Chondrocyte (in vitro differentiated cells): Measurements from ENCODE around the gene ABHD17A. TPM values are rescaled to one million over a fixed set of nuclear protein-coding genes. Genes with fewer than 3 reads are reported as not detected.

Experiments used
- DNase-seq: peaks from one replicate; pipeline ENCODE4 v3.0.0; 2021; ENCODE audit warnings: mixed read lengths, low spot score
- H3K27ac Mint-ChIP-seq: one replicate; pipeline ENCODE4 v1.8.0; 2021; ENCODE audit warnings: mild to moderate bottlenecking, moderate library complexity, mixed read lengths; ENCODE audit not compliant: unreplicated experiment
- H3K27me3 Mint-ChIP-seq: 2 replicates; pipeline ENCODE4 v1.8.0; 2021; ENCODE audit warnings: low read depth, mixed read lengths
- H3K36me3 Mint-ChIP-seq: 2 replicates; pipeline ENCODE4 v1.8.0; 2021; ENCODE audit warnings: low read depth, mixed read lengths
- H3K4me1 Mint-ChIP-seq: 2 replicates; pipeline ENCODE4 v1.8.0; 2021; ENCODE audit warnings: low read depth, mild to moderate bottlenecking, mixed read lengths
- H3K4me3 Mint-ChIP-seq: one replicate; pipeline ENCODE4 v1.8.0; 2021; ENCODE audit warnings: mild to moderate bottlenecking, moderate library complexity, mixed read lengths; ENCODE audit not compliant: unreplicated experiment
- H3K9me3 Mint-ChIP-seq: 2 replicates; pipeline ENCODE4 v1.8.0; 2021; ENCODE audit warnings: low read depth, mixed read lengths
- CTCF ChIP-seq: fragments of 200-600 bp; sonication (generic); IDR thresholded peaks from 2 replicates; pipeline ENCODE4 v1.5.0; 2021; ENCODE audit warnings: antibody characterized with exemption, mild to moderate bottlenecking, moderate library complexity
- total RNA-seq: library from RNA; stranded (reverse); gene quantifications from 3 replicates; pipeline ENCODE4 v1.2.1, GENCODE V29; 2021

The ABHD17A gene
- total RNA-seq, 1 donor from 2014 or later = 54.6 TPM

GRCh38 chr19:1911098-1911497 is 25.8 kb upstream of the ABHD17A start:
- Mint-ChIP-seq H3K27ac (no peak overlapping the region), H3K4me1 (peaks cover 18% of the 10 kb centered on the region), H3K36me3 (no peaks in the 10 kb centered on the region), H3K9me3 (no peaks in the 10 kb centered on the region), H3K4me3 (no peak overlapping the region), H3K27me3 (no peaks in the 10 kb centered on the region)
- no peak for TF ChIP-seq CTCF
- DNase-seq = no peak

GRCh38 chr19:1910177-1910576 is 24.9 kb upstream of the ABHD17A start:
- no peaks in the 10 kb centered on the region for H3K27me3 Mint-ChIP-seq

GRCh38 chr19:1909761-1910080 is 24.4 kb upstream of the ABHD17A start:
- peak overlapping the region; percentile 45 for H3K27ac Mint-ChIP-seq
- peaks cover 26% of the 10 kb centered on the region for H3K4me1 Mint-ChIP-seq
- no peak overlapping the region for H3K4me3 Mint-ChIP-seq
- no peaks in the 10 kb centered on the region for H3K9me3 Mint-ChIP-seq
- no peaks in the 10 kb centered on the region for H3K27me3 Mint-ChIP-seq
- DNase-seq = no peak
- H3K36me3 Mint-ChIP-seq = no peaks in the 10 kb centered on the region
- no peak for TF ChIP-seq CTCF

More at GRCh38 chr19:1910177-1910576, 24.9 kb upstream of the ABHD17A start:
- Mint-ChIP-seq H3K9me3 (no peaks in the 10 kb centered on the region), H3K4me1 (peaks cover 23% of the 10 kb centered on the region), H3K36me3 (no peaks in the 10 kb centered on the region), H3K4me3 (no peak overlapping the region), H3K27ac (peak overlapping the region; percentile 65)
- TF ChIP-seq CTCF = no peak
- DNase-seq = no peak

GRCh38 chr19:1908364-1908678 is 23.0 kb upstream of the ABHD17A start:
- no peaks in the 10 kb centered on the region for H3K36me3 Mint-ChIP-seq
- no peaks in the 10 kb centered on the region for H3K9me3 Mint-ChIP-seq
- no peak for DNase-seq
- no peak for TF ChIP-seq CTCF
- no peak overlapping the region for H3K4me3 Mint-ChIP-seq
- no peak overlapping the region for H3K27ac Mint-ChIP-seq
- H3K27me3 Mint-ChIP-seq = no peaks in the 10 kb centered on the region
- peaks cover 35% of the 10 kb centered on the region for H3K4me1 Mint-ChIP-seq

- Mint-ChIP-seq H3K27me3 (no peaks in the 10 kb centered on the region), H3K4me3 (no peak overlapping the region), H3K36me3 (no peaks in the 10 kb centered on the region), H3K4me1 (peaks cover 41% of the 10 kb centered on the region), H3K27ac (no peak overlapping the region), H3K9me3 (no peaks in the 10 kb centered on the region)
- TF ChIP-seq CTCF = no peak
- DNase-seq = no peak
Observed at GRCh38 chr19:1907563-1908363, 22.5 kb upstream of the ABHD17A start.
